Neuronal stem cell (in vitro differentiated cells): ENCODE data around the gene GAS2L2.
A peak's percentile ranks its signal among the peaks of the same experiment; 100 is the strongest.

Experiments
- DNase-seq: peaks from one replicate; pipeline ENCODE4 v3.0.0-alpha.2; 2013; ENCODE audit warnings: low spot score
- H2AFZ ChIP-seq: one replicate; pipeline ENCODE4 v1.6.1; 2013; ENCODE audit warnings: mild to moderate bottlenecking, low read length, inconsistent platforms
- H2AK5ac ChIP-seq: 2 replicates; pipeline ENCODE4 v1.6.1; 2013; ENCODE audit warnings: low read depth, mild to moderate bottlenecking, inconsistent platforms, low read length, moderate library complexity, mixed read lengths
- H2BK120ac ChIP-seq: 2 replicates; pipeline ENCODE4 v1.6.1; 2013; ENCODE audit warnings: low read depth, mild to moderate bottlenecking, inconsistent platforms, low read length, moderate library complexity, mixed read lengths
- H2BK12ac ChIP-seq: one replicate; pipeline ENCODE4 v1.6.1; 2013; ENCODE audit warnings: low read length, inconsistent platforms
- H2BK15ac ChIP-seq: 2 replicates; pipeline ENCODE4 v1.6.1; 2013; ENCODE audit warnings: mild to moderate bottlenecking, low read length, inconsistent platforms, mixed read lengths
- H2BK5ac ChIP-seq: one replicate; pipeline ENCODE4 v1.6.1; 2013; ENCODE audit warnings: inconsistent platforms, mild to moderate bottlenecking, low read length, moderate library complexity
- H3K14ac ChIP-seq: one replicate; pipeline ENCODE4 v1.6.1; 2013; ENCODE audit warnings: low read length, inconsistent platforms
- H3K18ac ChIP-seq: 2 replicates; pipeline ENCODE4 v1.6.1; 2013; ENCODE audit warnings: low read length, inconsistent platforms
- H3K23ac ChIP-seq: 2 replicates; pipeline ENCODE4 v1.6.1; 2013; ENCODE audit warnings: low read depth, mild to moderate bottlenecking, mixed read lengths, low read length, inconsistent platforms; ENCODE audit not compliant: poor library complexity
- H3K27ac ChIP-seq: replicated peaks from 3 replicates; pipeline ENCODE4 v1.5.1; 2013; ENCODE audit warnings: low read length, inconsistent platforms
- H3K27me3 ChIP-seq, 3 experiments: 2 replicates each; pipeline ENCODE4 v1.6.1; 2013; ENCODE audit warnings: low read length in 3 of 3, mild to moderate bottlenecking in 2 of 3, inconsistent platforms in 1 of 3, low read depth in 1 of 3, mixed read lengths in 1 of 3, moderate library complexity in 1 of 3; ENCODE audit not compliant: control insufficient read depth in 3 of 3, insufficient read depth in 3 of 3
- H3K36me3 ChIP-seq, 2 donors: replicated peaks in 1 of 2; 2 replicates each; pipeline ENCODE4 v1.6.1; 2013; ENCODE audit warnings: low read length in 2 of 2; ENCODE audit not compliant: control insufficient read depth in 2 of 2, insufficient read depth in 2 of 2
- H3K4ac ChIP-seq: 2 replicates; pipeline ENCODE4 v1.6.1; 2013; ENCODE audit warnings: inconsistent platforms, mild to moderate bottlenecking, low read length, moderate library complexity
- H3K4me1 ChIP-seq, 2 donors: 1 replicate in 1 of 2; 2 replicates in 1 of 2; pipeline ENCODE4 v1.6.1; 2013; ENCODE audit warnings: low read length in 2 of 2, low read depth in 1 of 2; ENCODE audit not compliant: control insufficient read depth in 2 of 2, insufficient read depth in 1 of 2
- H3K4me2 ChIP-seq: one replicate; pipeline ENCODE4 v1.6.1; 2013; ENCODE audit warnings: mild to moderate bottlenecking, low read length, inconsistent platforms; ENCODE audit not compliant: insufficient read depth, poor library complexity, severe bottlenecking
- H3K4me3 ChIP-seq, 2 donors: 2 replicates each; pipeline ENCODE4 v1.5.1; 2013; ENCODE audit warnings: low read length in 2 of 2, mild to moderate bottlenecking in 2 of 2, inconsistent platforms in 1 of 2, moderate library complexity in 1 of 2
- H3K79me1 ChIP-seq: one replicate; pipeline ENCODE4 v1.6.1; 2013; ENCODE audit warnings: low read depth, mild to moderate bottlenecking, inconsistent platforms, low read length, moderate library complexity
- H3K9ac ChIP-seq: one replicate; pipeline ENCODE4 v1.6.1; 2013; ENCODE audit warnings: mild to moderate bottlenecking, low read depth, low read length, inconsistent platforms; ENCODE audit not compliant: poor library complexity
- H3K9me3 ChIP-seq, 2 donors: replicated peaks in 1 of 2; 2 replicates each; pipeline versions ENCODE3 to v1.6.1; 2013; ENCODE audit warnings: low read length in 2 of 2, mild to moderate bottlenecking in 2 of 2, inconsistent platforms in 1 of 2, low read depth in 1 of 2, mixed read lengths in 1 of 2, moderate library complexity in 1 of 2; ENCODE audit not compliant: control insufficient read depth in 2 of 2, insufficient read depth in 1 of 2
- H4K8ac ChIP-seq: one replicate; pipeline ENCODE4 v1.6.1; 2013; ENCODE audit warnings: low read depth, mild to moderate bottlenecking, inconsistent platforms, low read length, moderate library complexity
- H4K91ac ChIP-seq: one replicate; pipeline ENCODE4 v1.6.1; 2013; ENCODE audit warnings: low read length, low read depth, mild to moderate bottlenecking, inconsistent platforms; ENCODE audit not compliant: poor library complexity
- WGBS, 2 donors: extraction: QIAGEN DNeasy Blood & Tissue Kit; methylation state at CpG; one replicate each; pipeline ENCODE4 v1.1.7; 2013; ENCODE audit warnings: missing lambda C conversion rate in 2 of 2, mixed read lengths in 1 of 2; ENCODE audit not compliant: insufficient read length in 2 of 2, insufficient replicate concordance in 1 of 2; ENCODE audit errors: extremely low coverage in 2 of 2; 5-methylcytosine and 5-hydroxymethylcytosine counted together

GAS2L2 gene

GRCh38 chr17:35764123-35764991 lies 11.3 kb upstream of the GAS2L2 start:
- H4K8ac ChIP-seq = no peak overlapping the region
- no peaks in the 10 kb centered on the region for H3K27me3 ChIP-seq
- peaks cover 16 to 17% of the 10 kb centered on the region in 2 donors for H3K4me1 ChIP-seq
- no peaks in the 10 kb centered on the region for H3K9me3 ChIP-seq
- H2AFZ ChIP-seq = peak overlapping the region; percentile 98
- peak; percentile 92 for DNase-seq
- H3K4ac ChIP-seq = peak overlapping the region; percentile 39
- no peak overlapping the region for H2BK120ac ChIP-seq
- H3K18ac ChIP-seq = peak overlapping the region; percentile 88
- H3K79me1 ChIP-seq = no peaks in the 10 kb centered on the region
- no peak overlapping the region for H2BK5ac ChIP-seq
- H3K4me3 ChIP-seq = peak overlapping the region; percentile 53 to 79
- peak overlapping the region; percentile 56 for H2BK15ac ChIP-seq
- H3K14ac ChIP-seq = no peak overlapping the region
- no peaks in the 10 kb centered on the region for H3K36me3 ChIP-seq
- H2BK12ac ChIP-seq = no peak overlapping the region
- peak overlapping the region; percentile 21 for H3K23ac ChIP-seq
- no peak overlapping the region for H4K91ac ChIP-seq
- peak overlapping the region; percentile 43 for H3K27ac ChIP-seq
- no peak overlapping the region for H2AK5ac ChIP-seq
- WGBS, 2 donors = no CpG with 5 or more reads among the region's 75 CpGs
- H3K9ac ChIP-seq = peak overlapping the region; percentile 61
- H3K4me2 ChIP-seq = peak overlapping the region; percentile 88

GRCh38 chr17:35763767-35764122 lies 10.7 kb upstream of the GAS2L2 start:
- no CpG with 5 or more reads among the region's 17 CpGs for WGBS, 2 donors
- no peaks in the 10 kb centered on the region for H3K27me3 ChIP-seq

GRCh38 chr17:35761601-35762000 lies 8.6 kb upstream of the GAS2L2 start:
- H2BK12ac ChIP-seq = no peak overlapping the region

More at GRCh38 chr17:35763767-35764122, 10.7 kb upstream of the GAS2L2 start:
- no peaks in the 10 kb centered on the region for H3K9me3 ChIP-seq
- no peak for DNase-seq
- no peak overlapping the region for H2BK12ac ChIP-seq
- no peak overlapping the region for H4K8ac ChIP-seq
- H4K91ac ChIP-seq = no peak overlapping the region
- no peak overlapping the region for H2BK15ac ChIP-seq
- peaks cover 16 to 17% of the 10 kb centered on the region in 2 donors for H3K4me1 ChIP-seq
- no peak overlapping the region for H3K14ac ChIP-seq
- peak overlapping the region; percentile 11 to 53 for H3K4me3 ChIP-seq
- H3K23ac ChIP-seq = peak overlapping the region; percentile 17
- H3K9ac ChIP-seq = no peak overlapping the region
- no peak overlapping the region for H3K27ac ChIP-seq
- H3K18ac ChIP-seq = peak overlapping the region; percentile 15
- peak overlapping the region; percentile 43 for H3K4me2 ChIP-seq
- no peaks in the 10 kb centered on the region for H3K36me3 ChIP-seq
- peak overlapping the region; percentile 98 for H2AFZ ChIP-seq
- no peak overlapping the region for H2BK120ac ChIP-seq
- no peak overlapping the region for H2AK5ac ChIP-seq
- no peaks in the 10 kb centered on the region for H3K79me1 ChIP-seq
- H3K4ac ChIP-seq = no peak overlapping the region
- H2BK5ac ChIP-seq = no peak overlapping the region

GRCh38 chr17:35760587-35760986 lies 7.5 kb upstream of the GAS2L2 start, which contains the start of gene C17orf50:
C17orf50 (plus strand) TSS chr17:35760887; CDS start chr17:35760942, 55 bp downstream.
- Histone ChIP-seq H3K4me3 (no peak within 1 kb of the TSS), H3K27ac (no peak within 1 kb of the TSS), H3K79me1 (no peaks in the 10 kb centered on the region), H2BK15ac (no peak within 1 kb of the TSS), H3K4ac (no peak within 1 kb of the TSS), H3K23ac (no peak within 1 kb of the TSS), H3K36me3 (no peaks in the 10 kb centered on the region), H2BK5ac (no peak within 1 kb of the TSS), H2AFZ (no peak within 1 kb of the TSS), H2AK5ac (no peak within 1 kb of the TSS), H3K9me3 (no peaks in the 10 kb centered on the region), H3K4me1 (peaks cover 9% of the 10 kb centered on the region in 2 donors), H3K27me3 (no peaks in the 10 kb centered on the region), H4K91ac (no peak within 1 kb of the TSS), H3K9ac (no peak within 1 kb of the TSS), H3K18ac (no peak within 1 kb of the TSS), H3K4me2 (no peak within 1 kb of the TSS), H3K14ac (no peak within 1 kb of the TSS), H2BK120ac (no peak within 1 kb of the TSS), H4K8ac (no peak within 1 kb of the TSS), H2BK12ac (no peak within 1 kb of the TSS)
- DNase-seq = no peak
- no CpG with 5 or more reads among the region's 1 CpG for WGBS, 2 donors

More at GRCh38 chr17:35761601-35762000, 8.6 kb upstream of the GAS2L2 start:
- H2BK15ac ChIP-seq = no peak overlapping the region
- H3K4ac ChIP-seq = no peak overlapping the region
- no peaks in the 10 kb centered on the region for H3K27me3 ChIP-seq
- no peak overlapping the region for H4K91ac ChIP-seq
- H3K9me3 ChIP-seq = no peaks in the 10 kb centered on the region
- no peak overlapping the region for H3K14ac ChIP-seq
- H3K4me1 ChIP-seq = peaks cover 16 to 17% of the 10 kb centered on the region in 2 donors
- no peak overlapping the region for H2BK120ac ChIP-seq
- no CpG with 5 or more reads among the region's 5 CpGs for WGBS, 2 donors
- H3K18ac ChIP-seq = no peak overlapping the region
- no peak overlapping the region for H2AK5ac ChIP-seq
- no peaks in the 10 kb centered on the region for H3K79me1 ChIP-seq
- H3K27ac ChIP-seq = no peak overlapping the region
- H3K4me2 ChIP-seq = no peak overlapping the region
- H2AFZ ChIP-seq = no peak overlapping the region
- no peak overlapping the region for H3K9ac ChIP-seq
- no peak overlapping the region for H3K4me3 ChIP-seq
- H2BK5ac ChIP-seq = no peak overlapping the region
- no peaks in the 10 kb centered on the region for H3K36me3 ChIP-seq
- H3K23ac ChIP-seq = no peak overlapping the region
- DNase-seq = no peak
- H4K8ac ChIP-seq = no peak overlapping the region
